NB4 (cell line): Measurements from ENCODE around the gene UNC5C.

Experiments
- DNase-seq: peaks from one replicate; pipeline ENCODE4 v3.0.0; 2010; ENCODE audit warnings: low read depth
- H3K4me3 ChIP-seq: one replicate; pipeline ENCODE4 v1.5.1; 2011; ENCODE audit warnings: mild to moderate bottlenecking, low read depth, low read length, moderate library complexity
- MYC ChIP-seq: IDR thresholded peaks from 2 replicates; pipeline ENCODE4 v1.6.1; 2011; ENCODE audit warnings: low read depth, low read length
- POLR2A ChIP-seq: IDR thresholded peaks from 2 replicates; pipeline ENCODE4 v1.6.1; 2011; ENCODE audit warnings: mild to moderate bottlenecking; ENCODE audit not compliant: insufficient read length; ENCODE audit errors: extremely low read depth
- TF ChIP-seq, protein P1 (sequence below): IDR thresholded peaks from 2 replicates; pipeline ENCODE4 v1.6.1; 2011; ENCODE audit warnings: low read depth, low read length
- TF ChIP-seq, protein P2 (sequence below): IDR thresholded peaks from one replicate; pipeline ENCODE4 v1.5.1; 2012; ENCODE audit warnings: low read depth, low read length

Gene UNC5C

DNA sequence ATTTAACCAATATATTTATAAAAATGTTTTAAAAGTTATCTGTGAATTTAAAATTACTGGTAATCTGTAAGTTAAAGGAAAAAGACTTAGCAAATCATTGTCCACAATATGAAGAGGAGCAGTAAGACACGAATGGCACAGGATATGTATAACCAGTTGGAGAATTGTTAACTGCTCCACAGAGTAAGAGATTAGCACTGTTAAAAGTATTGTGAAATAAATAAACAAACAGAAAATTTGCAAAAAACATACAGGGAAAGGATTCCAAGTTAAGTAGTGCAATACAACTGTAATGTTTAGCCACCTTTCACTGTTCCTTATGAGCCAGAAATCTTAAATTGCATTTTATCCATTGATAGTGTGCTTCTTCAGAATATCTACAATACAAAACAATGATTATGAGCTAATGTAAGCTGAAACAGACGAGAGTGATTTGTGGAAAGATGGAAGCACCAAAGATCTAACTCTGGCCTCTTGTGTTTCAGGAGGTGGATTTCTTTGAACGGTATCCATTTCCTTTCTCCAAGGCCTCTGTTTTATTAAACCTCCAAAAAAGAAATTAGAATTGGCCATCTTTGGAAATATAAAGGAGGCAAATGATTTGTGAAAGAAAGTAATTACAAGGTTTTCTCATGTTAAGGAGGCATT lies 188.4 kb downstream of the UNC5C start:
- DNase-seq, result no peak
- TF ChIP-seq, protein P1, sequence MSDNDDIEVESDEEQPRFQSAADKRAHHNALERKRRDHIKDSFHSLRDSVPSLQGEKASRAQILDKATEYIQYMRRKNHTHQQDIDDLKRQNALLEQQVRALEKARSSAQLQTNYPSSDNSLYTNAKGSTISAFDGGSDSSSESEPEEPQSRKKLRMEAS, result no peak
- no peak for TF ChIP-seq MYC
- TF ChIP-seq, protein P2, sequence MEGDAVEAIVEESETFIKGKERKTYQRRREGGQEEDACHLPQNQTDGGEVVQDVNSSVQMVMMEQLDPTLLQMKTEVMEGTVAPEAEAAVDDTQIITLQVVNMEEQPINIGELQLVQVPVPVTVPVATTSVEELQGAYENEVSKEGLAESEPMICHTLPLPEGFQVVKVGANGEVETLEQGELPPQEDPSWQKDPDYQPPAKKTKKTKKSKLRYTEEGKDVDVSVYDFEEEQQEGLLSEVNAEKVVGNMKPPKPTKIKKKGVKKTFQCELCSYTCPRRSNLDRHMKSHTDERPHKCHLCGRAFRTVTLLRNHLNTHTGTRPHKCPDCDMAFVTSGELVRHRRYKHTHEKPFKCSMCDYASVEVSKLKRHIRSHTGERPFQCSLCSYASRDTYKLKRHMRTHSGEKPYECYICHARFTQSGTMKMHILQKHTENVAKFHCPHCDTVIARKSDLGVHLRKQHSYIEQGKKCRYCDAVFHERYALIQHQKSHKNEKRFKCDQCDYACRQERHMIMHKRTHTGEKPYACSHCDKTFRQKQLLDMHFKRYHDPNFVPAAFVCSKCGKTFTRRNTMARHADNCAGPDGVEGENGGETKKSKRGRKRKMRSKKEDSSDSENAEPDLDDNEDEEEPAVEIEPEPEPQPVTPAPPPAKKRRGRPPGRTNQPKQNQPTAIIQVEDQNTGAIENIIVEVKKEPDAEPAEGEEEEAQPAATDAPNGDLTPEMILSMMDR, result no peak
- no peak for TF ChIP-seq POLR2A
- no peak overlapping the region for H3K4me3 ChIP-seq

DNA sequence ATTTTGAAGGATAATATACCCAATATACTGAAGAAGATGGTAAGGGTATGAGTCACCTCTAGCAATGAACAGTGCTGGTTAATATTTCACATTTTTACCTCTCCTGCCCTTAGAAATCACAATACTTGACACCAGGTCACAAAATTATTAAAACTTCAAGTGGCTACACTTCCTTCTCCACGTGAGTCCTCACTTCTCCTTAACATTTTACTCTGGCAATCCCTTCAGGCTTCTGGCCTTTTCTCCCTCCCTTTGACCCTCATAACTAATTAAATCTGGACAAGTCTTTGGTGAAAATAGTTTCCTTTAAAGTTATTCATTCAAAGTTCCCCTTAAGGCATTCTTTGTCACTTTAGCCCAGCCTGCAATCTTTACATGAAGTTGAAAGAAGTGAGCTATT lies 190.4 kb downstream of the UNC5C start:
- H3K4me3 ChIP-seq, result no peak overlapping the region
- no peak for DNase-seq
- TF ChIP-seq POLR2A (no peak), MYC (no peak)
- TF ChIP-seq, protein P1, result no peak
- TF ChIP-seq, protein P2, result no peak

DNA sequence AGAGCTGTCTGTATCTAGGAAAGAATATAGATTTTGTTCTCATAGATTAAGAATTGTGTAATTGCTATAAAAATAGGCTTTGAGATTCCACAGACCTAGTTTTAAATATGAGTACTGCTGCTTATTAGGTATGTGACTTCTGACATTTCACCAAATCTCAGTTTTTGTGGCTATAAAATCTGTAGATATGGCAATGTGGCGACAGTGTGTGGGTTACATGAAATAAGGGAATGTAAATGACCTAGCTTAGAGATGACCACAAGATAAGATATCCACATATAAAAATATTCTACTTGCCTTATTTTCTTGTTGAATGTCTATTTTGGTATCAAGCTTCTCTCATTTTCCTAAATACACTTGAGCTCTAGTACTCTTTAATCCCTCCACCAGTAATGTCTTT lies 193.8 kb downstream of the UNC5C start:
- TF ChIP-seq POLR2A (no peak), MYC (no peak)
- TF ChIP-seq, protein P2, result no peak
- TF ChIP-seq, protein P1, result no peak
- no peak overlapping the region for H3K4me3 ChIP-seq
- no peak for DNase-seq

DNA sequence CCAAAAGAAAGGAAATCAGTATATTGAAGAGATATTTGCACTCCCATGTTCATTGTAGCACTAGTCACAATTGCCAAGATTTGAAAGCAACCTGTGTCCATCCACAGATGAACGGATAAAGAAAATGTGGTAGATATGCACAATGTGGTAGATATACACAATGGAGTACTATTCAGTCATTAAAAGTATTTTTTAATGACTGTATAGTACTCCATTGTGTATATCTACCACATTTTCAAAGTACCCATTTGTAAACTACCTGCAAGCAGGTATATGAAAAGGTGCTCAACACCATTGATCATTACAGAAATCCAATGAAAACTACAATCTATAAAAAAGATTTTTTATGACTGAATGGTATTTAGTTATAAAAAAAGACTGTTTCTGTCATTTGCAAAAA lies 200.4 kb downstream of the UNC5C start:
- no peak overlapping the region for H3K4me3 ChIP-seq
- DNase-seq, result no peak
- TF ChIP-seq, protein P2, result no peak
- no peak for TF ChIP-seq POLR2A
- TF ChIP-seq, protein P1, result no peak
- TF ChIP-seq MYC, result no peak

DNA sequence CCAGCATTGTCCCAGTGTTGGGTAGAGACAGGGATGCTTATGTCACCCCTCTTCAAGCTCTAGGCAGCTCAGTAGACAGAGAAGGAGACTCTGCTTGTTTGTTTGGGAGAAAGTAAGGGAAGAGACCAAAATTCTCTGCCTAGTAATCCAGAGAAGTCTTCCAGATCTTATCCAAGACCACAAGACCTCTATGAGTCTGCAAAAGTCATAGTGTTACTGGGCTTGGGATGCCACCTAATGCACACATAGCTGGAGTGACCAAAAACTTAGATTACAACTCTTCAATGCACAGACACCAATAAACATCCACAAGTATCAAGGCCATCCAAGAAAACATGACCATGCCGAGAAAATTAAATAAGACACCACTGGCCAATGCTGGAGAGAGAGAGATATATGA lies 205.5 kb downstream of the UNC5C start:
- TF ChIP-seq, protein P1, result no peak
- TF ChIP-seq POLR2A, result no peak
- TF ChIP-seq MYC, result no peak
- TF ChIP-seq, protein P2, result no peak
- H3K4me3 ChIP-seq, result no peak overlapping the region
- DNase-seq, result no peak

DNA sequence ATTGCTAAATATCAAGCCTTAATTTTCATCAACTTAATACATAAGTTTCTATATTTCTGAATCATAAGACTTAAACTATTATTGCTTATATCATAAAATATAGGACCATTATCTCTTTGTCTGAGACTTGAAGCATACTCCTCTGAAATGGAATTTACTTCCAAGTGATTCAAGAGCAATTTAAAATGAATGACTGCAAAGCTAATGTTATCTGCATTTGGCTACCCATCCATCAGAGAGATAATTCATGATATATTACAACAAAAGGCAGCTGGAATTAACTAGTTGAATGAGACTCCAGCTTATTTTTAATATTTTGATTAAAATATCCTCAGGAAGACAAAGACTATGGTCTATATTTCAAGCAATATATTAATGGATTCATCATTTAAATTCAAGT lies 208.6 kb downstream of the UNC5C start:
- DNase-seq, result no peak
- TF ChIP-seq MYC, result no peak
- TF ChIP-seq POLR2A, result no peak
- TF ChIP-seq, protein P2, result no peak
- TF ChIP-seq, protein P1, result no peak
- no peak overlapping the region for H3K4me3 ChIP-seq
